HepG2 (cell line): ENCODE measurements around the gene PSMB9.

Experiments used
- CEBPB ChIP-seq: IDR thresholded peaks from 2 replicates; pipeline ENCODE4 v1.6.1; 2011; ENCODE audit warnings: low read depth, low read length, improper control_type of control experiment, borderline replicate concordance
- POLR2A ChIP-seq, 2 experiments: IDR thresholded peaks; 2 replicates each; pipeline ENCODE4 v1.6.1; 2011; ENCODE audit warnings: low read depth in 2 of 2, low read length in 2 of 2, mild to moderate bottlenecking in 1 of 2, moderate library complexity in 1 of 2; ENCODE audit not compliant: insufficient read depth in 1 of 2
- TAF1 ChIP-seq: sonication (generic); formaldehyde crosslinking; IDR thresholded peaks from 2 replicates; pipeline ENCODE4 v1.4.0; 2020; ENCODE audit warnings: missing genetic modification reagents
- TEAD3 ChIP-seq: optimal IDR thresholded peaks from 2 replicates; pipeline ENCODE3; 2016; ENCODE audit warnings: borderline replicate concordance

- TF ChIP-seq POLR2A (IDR thresholded peaks at IDR 0.05; ENCODE audit: insufficient read depth in 1 of 2, low read depth in 2 of 2, low read length in 2 of 2) (no peak), CEBPB (no peak), TAF1 (CRISPR knock-in tag) (no peak), TEAD3 (CRISPR knock-in tag) (no peak)
These were observed 32.8 kb downstream of the PSMB9 start for GRCh38 chr6:32886681-32887383.
